Trophoblast cell (in vitro differentiated cells and primary cell): ENCODE results near the gene CRX.

ENCODE experiments used
- DNase-seq, 2 donors: peaks; one replicate each; pipeline ENCODE4 v3.0.0-alpha.2; 2016
- H2AFZ ChIP-seq: 2 replicates; pipeline ENCODE4 v1.6.1; 2013; ENCODE audit warnings: low read length, moderate library complexity, mild to moderate bottlenecking; ENCODE audit not compliant: insufficient read depth, poor library complexity
- H2AK5ac ChIP-seq: 2 replicates; pipeline ENCODE4 v1.6.1; 2013; ENCODE audit warnings: mild to moderate bottlenecking, low read length
- H2BK120ac ChIP-seq: 2 replicates; pipeline ENCODE4 v1.6.1; 2013; ENCODE audit warnings: low read length, mild to moderate bottlenecking, moderate library complexity; ENCODE audit not compliant: insufficient read depth, poor library complexity
- H2BK12ac ChIP-seq: 2 replicates; pipeline ENCODE4 v1.6.1; 2013; ENCODE audit warnings: mild to moderate bottlenecking, low read length, moderate library complexity
- H2BK5ac ChIP-seq: 2 replicates; pipeline ENCODE4 v1.6.1; 2013; ENCODE audit warnings: low read length, low read depth, moderate library complexity, mild to moderate bottlenecking; ENCODE audit not compliant: poor library complexity
- H3K14ac ChIP-seq: 2 replicates; pipeline ENCODE4 v1.6.1; 2013; ENCODE audit warnings: mild to moderate bottlenecking, low read length
- H3K18ac ChIP-seq: 2 replicates; pipeline ENCODE4 v1.6.1; 2013; ENCODE audit warnings: mild to moderate bottlenecking, low read length
- H3K23ac ChIP-seq: 2 replicates; pipeline ENCODE4 v1.6.1; 2013; ENCODE audit warnings: low read length
- H3K27ac ChIP-seq: 2 replicates; pipeline ENCODE4 v1.5.1; 2013; ENCODE audit warnings: low read depth, mild to moderate bottlenecking, inconsistent platforms, low read length, moderate library complexity
- H3K27me3 ChIP-seq: 2 replicates; pipeline ENCODE4 v1.6.1; 2013; ENCODE audit warnings: inconsistent platforms, mild to moderate bottlenecking, low read length, moderate library complexity; ENCODE audit not compliant: insufficient read depth
- H3K36me3 ChIP-seq, 2 experiments: 1 replicate in 1 of 2; 2 replicates in 1 of 2; pipeline ENCODE4 v1.6.1; 2013; ENCODE audit warnings: low read length in 2 of 2, mild to moderate bottlenecking in 2 of 2, moderate library complexity in 1 of 2; ENCODE audit not compliant: insufficient read depth in 2 of 2, control insufficient read depth in 1 of 2
- H3K4ac ChIP-seq: 2 replicates; pipeline ENCODE4 v1.6.1; 2013; ENCODE audit warnings: low read depth, mild to moderate bottlenecking, low read length, moderate library complexity
- H3K4me1 ChIP-seq, 2 experiments: 1 replicate in 1 of 2; 2 replicates in 1 of 2; pipeline ENCODE4 v1.6.1; 2013; ENCODE audit warnings: low read length in 2 of 2, mild to moderate bottlenecking in 2 of 2, moderate library complexity in 1 of 2; ENCODE audit not compliant: insufficient read depth in 2 of 2, control insufficient read depth in 1 of 2
- H3K4me2 ChIP-seq: 2 replicates; pipeline ENCODE4 v1.6.1; 2013; ENCODE audit warnings: inconsistent platforms, mild to moderate bottlenecking, low read length, moderate library complexity
- H3K4me3 ChIP-seq: 2 replicates; pipeline ENCODE4 v1.5.1; 2013; ENCODE audit warnings: mild to moderate bottlenecking, low read depth, low read length, inconsistent platforms
- H3K79me1 ChIP-seq: one replicate; pipeline ENCODE4 v1.6.1; 2013; ENCODE audit warnings: low read length
- H3K79me2 ChIP-seq: 2 replicates; pipeline ENCODE4 v1.6.1; 2013; ENCODE audit warnings: low read length, mild to moderate bottlenecking; ENCODE audit not compliant: control insufficient read depth, insufficient read depth, poor library complexity
- H3K9ac ChIP-seq: 2 replicates; pipeline ENCODE4 v1.6.1; 2013; ENCODE audit warnings: mild to moderate bottlenecking, low read length
- H3K9me3 ChIP-seq: 2 replicates; pipeline ENCODE4 v1.6.1; 2013; ENCODE audit warnings: low read depth, mild to moderate bottlenecking, control low read depth, inconsistent platforms, low read length; ENCODE audit not compliant: insufficient read depth
- H4K12ac ChIP-seq: 2 replicates; pipeline ENCODE4 v1.6.1; 2013; ENCODE audit warnings: low read depth, mild to moderate bottlenecking, low read length, moderate library complexity
- H4K8ac ChIP-seq: 2 replicates; pipeline ENCODE4 v1.6.1; 2013; ENCODE audit warnings: low read depth, mild to moderate bottlenecking, low read length, moderate library complexity
- H4K91ac ChIP-seq: one replicate; pipeline ENCODE4 v1.6.1; 2013; ENCODE audit warnings: low read depth, mild to moderate bottlenecking, low read length, moderate library complexity
- WGBS: extraction: QIAGEN DNeasy Blood & Tissue Kit; methylation state at CpG from one replicate; pipeline ENCODE4 v1.1.7; 2013; ENCODE audit warnings: missing lambda C conversion rate; ENCODE audit not compliant: insufficient read length, insufficient coverage; ENCODE audit errors: extremely low coverage; 5-methylcytosine and 5-hydroxymethylcytosine counted together

Gene CRX

GRCh38 chr19:47832723-47833122 is 11.0 kb downstream of the CRX start:
- no peak overlapping the region for H3K14ac ChIP-seq
- no peak overlapping the region for H2BK12ac ChIP-seq
- no peak overlapping the region for H4K12ac ChIP-seq
- H2BK120ac ChIP-seq: no peak overlapping the region
- no peaks in the 10 kb centered on the region for H3K79me2 ChIP-seq
- no peaks in the 10 kb centered on the region for H3K79me1 ChIP-seq
- no peaks in the 10 kb centered on the region for H3K9me3 ChIP-seq
- H4K8ac ChIP-seq: no peak overlapping the region
- no peak overlapping the region for H3K4me3 ChIP-seq
- no peak for DNase-seq
- no peak overlapping the region for H3K4ac ChIP-seq
- no peak overlapping the region for H3K27ac ChIP-seq
- H3K18ac ChIP-seq: no peak overlapping the region
- no peak overlapping the region for H2AK5ac ChIP-seq
- no peak overlapping the region for H2AFZ ChIP-seq
- WGBS: no CpG with 5 or more reads among the region's 4 CpGs
- no peak overlapping the region for H2BK5ac ChIP-seq
- H3K9ac ChIP-seq: no peak overlapping the region
- H3K4me2 ChIP-seq: no peak overlapping the region
- no peak overlapping the region for H3K23ac ChIP-seq
- no peaks in the 10 kb centered on the region for H3K27me3 ChIP-seq
- no peaks in the 10 kb centered on the region for H3K36me3 ChIP-seq
- no peak overlapping the region for H4K91ac ChIP-seq
- H3K4me1 ChIP-seq: no peaks in the 10 kb centered on the region

GRCh38 chr19:47836038-47836437 is 14.3 kb downstream of the CRX start:
- Histone ChIP-seq H3K23ac (no peak overlapping the region), H3K4me3 (no peak overlapping the region), H3K36me3 (no peaks in the 10 kb centered on the region), H3K27ac (no peak overlapping the region), H3K27me3 (no peaks in the 10 kb centered on the region), H4K91ac (no peak overlapping the region), H3K4ac (no peak overlapping the region), H2BK120ac (no peak overlapping the region), H2AFZ (no peak overlapping the region), H3K9me3 (no peaks in the 10 kb centered on the region), H3K79me2 (no peaks in the 10 kb centered on the region), H4K12ac (no peak overlapping the region), H3K4me1 (no peaks in the 10 kb centered on the region), H3K4me2 (no peak overlapping the region), H3K79me1 (no peaks in the 10 kb centered on the region), H2BK12ac (no peak overlapping the region), H3K18ac (no peak overlapping the region), H4K8ac (no peak overlapping the region), H3K9ac (no peak overlapping the region), H3K14ac (no peak overlapping the region), H2AK5ac (no peak overlapping the region), H2BK5ac (no peak overlapping the region)
- WGBS: no CpG with 5 or more reads among the region's 8 CpGs
- no peak for DNase-seq

GRCh38 chr19:47839411-47839810 is 17.7 kb downstream of the CRX start:
- no CpG with 5 or more reads among the region's 16 CpGs for WGBS
- H3K4me2 ChIP-seq: no peak overlapping the region

DNA sequence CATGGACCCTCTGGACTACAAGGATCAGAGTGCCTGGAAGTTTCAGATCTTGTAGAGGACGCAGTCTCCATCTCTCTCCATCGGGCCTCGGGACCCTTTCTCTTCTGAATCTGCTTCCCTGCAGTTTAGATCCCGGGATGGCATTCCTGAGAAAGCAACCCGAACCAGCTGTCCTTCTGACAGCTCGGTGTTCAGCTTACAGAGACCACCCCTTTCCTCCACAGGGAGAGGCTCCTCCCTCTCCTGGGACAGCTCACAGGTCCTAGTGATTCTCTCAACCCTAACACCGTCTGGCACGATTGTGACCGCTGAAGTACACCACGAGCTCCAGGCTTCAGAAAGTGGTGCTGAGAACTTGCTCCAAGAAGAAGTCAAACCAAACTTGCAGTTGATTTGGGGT is 18.2 kb downstream of the CRX start:
- Histone ChIP-seq H3K27me3 (no peaks in the 10 kb centered on the region), H3K23ac (no peak overlapping the region), H4K12ac (no peak overlapping the region), H2BK5ac (no peak overlapping the region), H3K9ac (no peak overlapping the region), H3K4ac (no peak overlapping the region), H3K4me2 (no peak overlapping the region), H2AFZ (no peak overlapping the region), H2AK5ac (no peak overlapping the region), H3K4me1 (no peaks in the 10 kb centered on the region), H3K18ac (no peak overlapping the region), H3K79me1 (no peaks in the 10 kb centered on the region), H4K8ac (no peak overlapping the region), H3K4me3 (no peak overlapping the region), H4K91ac (no peak overlapping the region), H3K27ac (no peak overlapping the region), H3K9me3 (no peaks in the 10 kb centered on the region), H3K79me2 (no peaks in the 10 kb centered on the region), H3K14ac (no peak overlapping the region), H2BK12ac (no peak overlapping the region), H2BK120ac (no peak overlapping the region), H3K36me3 (no peaks in the 10 kb centered on the region)
- no peak for DNase-seq
- WGBS: no CpG with 5 or more reads among the region's 10 CpGs

More at GRCh38 chr19:47839411-47839810, 17.7 kb downstream of the CRX start:
- Histone ChIP-seq H3K79me1 (no peaks in the 10 kb centered on the region), H3K23ac (no peak overlapping the region), H3K27ac (no peak overlapping the region), H2AFZ (no peak overlapping the region), H3K79me2 (no peaks in the 10 kb centered on the region), H3K27me3 (no peaks in the 10 kb centered on the region), H2BK5ac (no peak overlapping the region), H4K12ac (no peak overlapping the region), H2BK120ac (no peak overlapping the region), H3K4me1 (no peaks in the 10 kb centered on the region), H2BK12ac (no peak overlapping the region), H3K36me3 (no peaks in the 10 kb centered on the region), H3K4ac (no peak overlapping the region), H4K91ac (no peak overlapping the region), H3K9ac (no peak overlapping the region), H2AK5ac (no peak overlapping the region), H4K8ac (no peak overlapping the region), H3K4me3 (no peak overlapping the region), H3K9me3 (no peaks in the 10 kb centered on the region), H3K14ac (no peak overlapping the region), H3K18ac (no peak overlapping the region)
- DNase-seq: no peak
